IMR-90 (cell line): ENCODE data around the gene ANKRD11. TPM values are rescaled to one million over a fixed set of nuclear protein-coding genes. Genes with fewer than 3 reads are reported as not detected.

Experiments used
- ATAC-seq: fragments of 200-7000 bp; cut with Tn5 transposase; 2 replicates; pipeline ENCODE4 v1.9.1; 2020; ENCODE audit warnings: low read depth, mild to moderate bottlenecking, moderate library complexity
- BruUV-seq: library from RNA; stranded (reverse); fragments of 400-500 nt; replicated peaks from 2 replicates; lab custom pipeline; 2021; lab: Mats Ljungman, UMichigan
- CTCF ChIA-PET: fragments of 300-600 bp; formaldehyde crosslinking; extraction: SDS; loops from one replicate; lab custom pipeline; 2021; ENCODE audit warnings: antibody characterized with exemption; lab: Yijun Ruan, JAX
- POLR2A ChIA-PET: fragments of 300-600 bp; sonication (Branson Sonifier 250); formaldehyde crosslinking; loops from one replicate; lab custom pipeline; 2022; ENCODE audit warnings: antibody characterized with exemption; ENCODE audit not compliant: unreplicated experiment; lab: Charles Lee
- DNase-seq: peaks from one replicate; pipeline ENCODE4 v3.0.0; 2013
- H2AFZ ChIP-seq: replicated peaks from 2 replicates; pipeline ENCODE3; 2013; ENCODE audit warnings: low read length, mild to moderate bottlenecking; ENCODE audit not compliant: poor library complexity
- H2AK5ac ChIP-seq: 2 replicates; pipeline ENCODE4 v1.6.1; 2013; ENCODE audit warnings: low read depth, low read length, inconsistent platforms
- H2AK9ac ChIP-seq: replicated peaks from 2 replicates; pipeline ENCODE3; 2013; ENCODE audit warnings: mild to moderate bottlenecking, low read depth, low read length, moderate library complexity; ENCODE audit not compliant: poor library complexity
- H2BK120ac ChIP-seq: 2 replicates; pipeline ENCODE4 v1.6.1; 2013; ENCODE audit warnings: low read depth, low read length, inconsistent platforms
- H2BK15ac ChIP-seq: 3 replicates; pipeline ENCODE4 v1.6.1; 2013; ENCODE audit warnings: low read depth, low read length, inconsistent platforms
- H2BK20ac ChIP-seq: 2 replicates; pipeline ENCODE4 v1.6.1; 2013; ENCODE audit warnings: low read depth, mild to moderate bottlenecking, inconsistent platforms, low read length, moderate library complexity
- H2BK5ac ChIP-seq: 2 replicates; pipeline ENCODE4 v1.6.1; 2013; ENCODE audit warnings: mild to moderate bottlenecking, low read depth, low read length, inconsistent platforms; ENCODE audit not compliant: poor library complexity, severe bottlenecking
- H3K14ac ChIP-seq: replicated peaks from 2 replicates; pipeline ENCODE4 v1.6.1; 2013; ENCODE audit warnings: low read depth, low read length, inconsistent platforms
- H3K18ac ChIP-seq: 2 replicates; pipeline ENCODE4 v1.6.1; 2013; ENCODE audit warnings: low read depth, low read length, control low read depth
- H3K23ac ChIP-seq: 2 replicates; pipeline ENCODE4 v1.6.1; 2013; ENCODE audit warnings: low read depth, low read length, inconsistent platforms
- H3K27ac ChIP-seq: 2 replicates; pipeline ENCODE4 v1.5.1; 2013; ENCODE audit warnings: mild to moderate bottlenecking, control low read depth, low read length; ENCODE audit not compliant: insufficient read depth
- H3K27me3 ChIP-seq: 2 replicates; pipeline ENCODE4 v1.6.1; 2013; ENCODE audit warnings: low read length; ENCODE audit not compliant: control insufficient read depth, insufficient read depth
- H3K36me3 ChIP-seq: 2 replicates; pipeline ENCODE4 v1.6.1; 2013; ENCODE audit warnings: low read length, mixed read lengths; ENCODE audit not compliant: control insufficient read depth, insufficient read depth
- H3K4ac ChIP-seq: 2 replicates; pipeline ENCODE4 v1.6.1; 2013; ENCODE audit warnings: low read depth, low read length, inconsistent platforms
- H3K4me1 ChIP-seq: 2 replicates; pipeline ENCODE4 v1.6.1; 2013; ENCODE audit warnings: low read length, mixed read lengths; ENCODE audit not compliant: control insufficient read depth, insufficient read depth
- H3K4me2 ChIP-seq: 2 replicates; pipeline ENCODE4 v1.6.1; 2013; ENCODE audit warnings: low read depth, mild to moderate bottlenecking, control low read depth, low read length, moderate library complexity
- H3K4me3 ChIP-seq: 2 replicates; pipeline ENCODE4 v1.5.1; 2013; ENCODE audit warnings: low read depth, mild to moderate bottlenecking, control low read depth, low read length, moderate library complexity; ENCODE audit not compliant: insufficient read depth
- H3K56ac ChIP-seq: 2 replicates; pipeline ENCODE4 v1.6.1; 2013; ENCODE audit warnings: low read length, inconsistent platforms; ENCODE audit not compliant: insufficient read depth; ENCODE audit errors: extremely low read depth
- H3K79me1 ChIP-seq, 2 experiments: 2 replicates each; pipeline ENCODE4 v1.6.1; 2013; ENCODE audit warnings: low read length in 2 of 2, inconsistent platforms in 1 of 2, low read depth in 1 of 2
- H3K9ac ChIP-seq: 2 replicates; pipeline ENCODE4 v1.6.1; 2013; ENCODE audit warnings: low read depth, low read length, control low read depth
- H3K9me1 ChIP-seq: 2 replicates; pipeline ENCODE4 v1.6.1; 2013; ENCODE audit warnings: low read length, inconsistent platforms; ENCODE audit not compliant: insufficient read depth
- H3K9me3 ChIP-seq: 2 replicates; pipeline ENCODE4 v1.6.1; 2013; ENCODE audit warnings: low read length; ENCODE audit not compliant: control insufficient read depth, insufficient read depth
- H4K20me1 ChIP-seq: 2 replicates; pipeline ENCODE4 v1.6.1; 2013; ENCODE audit warnings: low read length, inconsistent platforms; ENCODE audit not compliant: insufficient read depth
- H4K5ac ChIP-seq: 2 replicates; pipeline ENCODE4 v1.6.1; 2013; ENCODE audit warnings: mild to moderate bottlenecking, low read depth, low read length, control low read depth
- H4K8ac ChIP-seq, 2 experiments: 2 replicates each; pipeline ENCODE4 v1.6.1; 2013; ENCODE audit warnings: low read depth in 2 of 2, low read length in 2 of 2, control low read depth in 1 of 2, inconsistent platforms in 1 of 2
- H4K91ac ChIP-seq: 2 replicates; pipeline ENCODE4 v1.6.1; 2013; ENCODE audit warnings: low read depth, low read length, inconsistent platforms; ENCODE audit not compliant: insufficient read depth
- MXI1 ChIP-seq: IDR thresholded peaks from 2 replicates; pipeline ENCODE4 v1.6.1; 2012; ENCODE audit warnings: low read depth, mild to moderate bottlenecking, low read length, moderate library complexity, borderline replicate concordance
- WGBS, 2 experiments: methylation state at CpG; one replicate each; pipeline versions ENCODE4 v1.1.5 to v1.1.7; 2013; ENCODE audit warnings: missing lambda C conversion rate in 2 of 2; ENCODE audit not compliant: insufficient read length in 1 of 2; ENCODE audit errors: extremely low coverage in 2 of 2; 5-methylcytosine and 5-hydroxymethylcytosine counted together
- dilution Hi-C: fragments of 300-500 bp; cut with HindIII; formaldehyde crosslinking; loops from one replicate; pipeline ENCODE4 v1.14.3; 2018; ENCODE audit warnings: low sequenced_read_pairs; ENCODE audit not compliant: unreplicated experiment
- in situ Hi-C: fragments of 300-500 bp; cut with MboI; formaldehyde crosslinking; loops from 3 replicates; pipeline ENCODE4 v1.14.3; 2019; ENCODE audit warnings: low sequenced_read_pairs, inconsistent platforms, mixed read lengths
- intact Hi-C: fragments of 100-400 bp; cut with micrococcal nuclease; formaldehyde crosslinking; loops from 2 replicates; pipeline ENCODE4 v1.10.0; 2022
- polyA plus RNA-seq, 3 experiments: library from polyadenylated mRNA; depleted of rRNA; stranded (reverse); fragments of >200 nt; gene quantifications; 2 replicates each; pipeline ENCODE4 v1.2.3, GENCODE V29; 2012; ENCODE audit warnings: low replicate concordance in 1 of 3
- total RNA-seq: library from RNA; depleted of rRNA; stranded (reverse); fragments of >200 nt; gene quantifications from 2 replicates; pipeline ENCODE4 v1.2.3, GENCODE V29; 2012

Gene ANKRD11
- total and polyA plus RNA-seq, 2 of the 4 experiments (the other 2 are of a cell fraction), result 46.8 to 71.9 TPM

- peaks cover 45% of the 10 kb centered on the region for H3K9me1 ChIP-seq
- intact Hi-C loops, result no loop called here
- no peak overlapping the region for H3K4me3 ChIP-seq
- WGBS, 2 experiments, result 94% methylated on average over 3 of the region's 8 CpGs; no CpG with 5 or more reads in 1 of the 2 experiments
- H3K4me2 ChIP-seq, result no peak overlapping the region
- H3K9ac ChIP-seq, result no peak overlapping the region
- peaks cover 19 to 83% of the 10 kb centered on the region in 2 experiments; a peak in 3 of 4 replicates for H3K79me1 ChIP-seq
- no peak overlapping the region for H3K14ac ChIP-seq
- no peak overlapping the region for H2BK15ac ChIP-seq
- POLR2A ChIA-PET, result no interaction called here
- H2BK120ac ChIP-seq, result no peak overlapping the region
- peaks cover 13% of the 10 kb centered on the region for H3K4me1 ChIP-seq
- H4K20me1 ChIP-seq, result peaks cover 96% of the 10 kb centered on the region
- CTCF ChIA-PET, result no interaction called here
- no peak overlapping the region for H3K56ac ChIP-seq
- peaks cover 7% of the 10 kb centered on the region for H3K36me3 ChIP-seq
- no peak for ATAC-seq
- in situ Hi-C loops, result no loop called here
- H3K23ac ChIP-seq, result no peak overlapping the region
- no peaks in the 10 kb centered on the region for H3K27me3 ChIP-seq
- no peak overlapping the region for H2AK5ac ChIP-seq
- H3K27ac ChIP-seq, result no peak overlapping the region
- H2AK9ac ChIP-seq, result no peak overlapping the region
- H3K18ac ChIP-seq, result no peak overlapping the region
- H2BK20ac ChIP-seq, result no peak overlapping the region
- H2BK5ac ChIP-seq, result no peak overlapping the region
- no peak overlapping the region for H4K8ac ChIP-seq
- no peaks in the 10 kb centered on the region for H3K9me3 ChIP-seq
- DNase-seq, result no peak
- no peak overlapping the region for H4K5ac ChIP-seq
- no peak for TF ChIP-seq MXI1
- BruUV-seq, result no TSS peak
- H2AFZ ChIP-seq, result no peak overlapping the region
- no peak overlapping the region for H3K4ac ChIP-seq
- no peak overlapping the region for H4K91ac ChIP-seq
- dilution Hi-C loops, result no loop called here
Measured at GRCh38 chr16:89349947-89350633, 140.3 kb downstream of the ANKRD11 start.
